K562 (cell line): Measurements from ENCODE around the gene NDUFAF2. TPM values are rescaled to one million over a fixed set of nuclear protein-coding genes. Genes with fewer than 3 reads are reported as not detected.

ENCODE experiments used
- ZBTB40 ChIP-seq, 2 experiments: fragments of 450-650 bp in 1 of 2; sonication (generic) in 1 of 2; formaldehyde crosslinking in 1 of 2; IDR thresholded peaks; 2 replicates each; pipeline versions ENCODE4 v1.7.1 to v1.9.0; 2016 to 2022; ENCODE audit warnings: inconsistent platforms in 1 of 2, mild to moderate bottlenecking in 1 of 2, missing genetic modification reagents in 1 of 2
- polyA plus RNA-seq, 8 experiments: library from polyadenylated mRNA; depleted of rRNA in 4 of 8; stranded (reverse) in 5 of 8; unstranded in 3 of 8; fragments of >200 nt; fragmentation: Nextera tagmentation in 2 of 8; fragmentation: Illumina TruSeq in 1 of 8; extraction: Ambion mirVana in 2 of 8; extraction: Trizol in 1 of 8; gene quantifications; 2 replicates each; pipeline versions ENCODE4 v1.2.1 to v1.2.3, GENCODE V29; 2011 to 2014; ENCODE audit warnings: inconsistent platforms in 1 of 8, missing spikeins in 1 of 8
- total RNA-seq, 7 experiments: library from RNA; depleted of rRNA in 6 of 7; stranded (reverse); fragments of >200 nt in 6 of 7; fragmentation: Illumina TruSeq in 2 of 7; extraction: Trizol in 2 of 7; gene quantifications; 2 replicates each; pipeline versions ENCODE4 v1.2.1 to v1.2.3, GENCODE V29; 2011 to 2021; ENCODE audit warnings: low replicate concordance in 1 of 7

Gene NDUFAF2
- total and polyA plus RNA-seq, 9 of the 15 experiments (the other 6 are each of a cell fraction or from before 2014, with no cell fraction given), result 56.0 to 155 (median 95.9) TPM

GRCh38 chr5:61160497-61160896, 215.5 kb downstream of the NDUFAF2 start (continued):
- TF ChIP-seq ZBTB40 (IDR thresholded peaks at IDR 0.05), result 0 out of 2 replicates have a peak, but pooled peaks have one; percentile 32
- no peak for TF ChIP-seq ZBTB40 (CRISPR knock-in tag; IDR thresholded peaks at IDR 0.05)
- TF ChIP-seq, all 486 proteins: peak for 8
